Measurements from ENCODE around the gene PTPRJ.

The PTPRJ gene

GRCh38 chr11:48095779-48096470 is 115.6 kb downstream of the PTPRJ start:
- Histone ChIP-seq H3K4me1 (no peaks in the 10 kb centered on the region), H3K9me3 (no peaks in the 10 kb centered on the region), H3K27me3 (no peaks in the 10 kb centered on the region), H3K4me3 (ENCODE audit: low read depth, low read length) (no peak overlapping the region), H3K36me3 (no peaks in the 10 kb centered on the region)
- DNase-seq, result no peak
- TF ChIP-seq CTCF (IDR thresholded peaks at IDR 0.05; ENCODE audit: low read depth, low read length), result no peak

- H3K36me3 ChIP-seq, result no peaks in the 10 kb centered on the region
- no peak for DNase-seq
- no peak overlapping the region for H3K4me3 ChIP-seq (ENCODE audit: low read depth, low read length)
- no peaks in the 10 kb centered on the region for H3K27me3 ChIP-seq
- TF ChIP-seq CTCF (IDR thresholded peaks at IDR 0.05; ENCODE audit: low read depth, low read length), result no peak
- H3K9me3 ChIP-seq, result no peaks in the 10 kb centered on the region
- no peaks in the 10 kb centered on the region for H3K4me1 ChIP-seq
Observed at GRCh38 chr11:48096588-48097525, 116.5 kb downstream of the PTPRJ start.

- no peak for DNase-seq
Observed at GRCh38 chr11:48098024-48098423, 117.7 kb downstream of the PTPRJ start.

GRCh38 chr11:48099916-48100446 is 119.6 kb downstream of the PTPRJ start:
- H3K27me3 ChIP-seq, result no peaks in the 10 kb centered on the region
- no peaks in the 10 kb centered on the region for H3K9me3 ChIP-seq
- H3K4me3 ChIP-seq (ENCODE audit: low read depth, low read length), result no peak overlapping the region
- no peaks in the 10 kb centered on the region for H3K36me3 ChIP-seq
- no peak for DNase-seq
- TF ChIP-seq CTCF (IDR thresholded peaks at IDR 0.05; ENCODE audit: low read depth, low read length), result no peak
- H3K4me1 ChIP-seq, result no peaks in the 10 kb centered on the region

More at GRCh38 chr11:48098024-48098423, 117.7 kb downstream of the PTPRJ start:
- no peaks in the 10 kb centered on the region for H3K9me3 ChIP-seq
- no peak for TF ChIP-seq CTCF (IDR thresholded peaks at IDR 0.05; ENCODE audit: low read depth, low read length)
- H3K27me3 ChIP-seq, result no peaks in the 10 kb centered on the region
- no peaks in the 10 kb centered on the region for H3K36me3 ChIP-seq
- no peak overlapping the region for H3K4me3 ChIP-seq (ENCODE audit: low read depth, low read length)
- no peaks in the 10 kb centered on the region for H3K4me1 ChIP-seq

GRCh38 chr11:48101044-48101733 is 120.8 kb downstream of the PTPRJ start:
- no peaks in the 10 kb centered on the region for H3K36me3 ChIP-seq
- no peak for TF ChIP-seq CTCF (IDR thresholded peaks at IDR 0.05; ENCODE audit: low read depth, low read length)
- no peaks in the 10 kb centered on the region for H3K27me3 ChIP-seq
- DNase-seq, result no peak
- no peaks in the 10 kb centered on the region for H3K4me1 ChIP-seq
- no peaks in the 10 kb centered on the region for H3K9me3 ChIP-seq
- no peak overlapping the region for H3K4me3 ChIP-seq (ENCODE audit: low read depth, low read length)
